SK-N-SH (cell line): ENCODE results near the gene SCAPER. TPM values are rescaled to one million over a fixed set of nuclear protein-coding genes. Genes with fewer than 3 reads are reported as not detected.

Experiments used
- CTCF ChIA-PET: fragments of 300-600, 350-600 bp; formaldehyde crosslinking; extraction: SDS; loops from one replicate; lab custom pipeline; 2021; lab: Yijun Ruan, JAX
- POLR2A ChIA-PET: fragments of 350-600 bp; sonication (Branson Sonifier 250); formaldehyde crosslinking; extraction: SDS; loops from one replicate; lab custom pipeline; 2020; ENCODE audit warnings: antibody characterized with exemption, inconsistent platforms; lab: Yijun Ruan, JAX
- DNase-seq: peaks from one replicate; pipeline ENCODE4 v3.0.0; 2012
- H2AFZ ChIP-seq: fragments of 200-600 bp; sonication (generic); 2 replicates; pipeline ENCODE4 v1.8.1; 2016; ENCODE audit warnings: antibody characterized with exemption, mild to moderate bottlenecking, low read depth
- H3F3A ChIP-seq: fragments of 200-600 bp; sonication (generic); replicated peaks from 2 replicates; pipeline ENCODE3; 2016; ENCODE audit warnings: antibody characterized with exemption, mild to moderate bottlenecking; ENCODE audit not compliant: insufficient read depth
- H3K27ac ChIP-seq, 2 experiments: fragments of 200-500 bp in 1 of 2; fragments of 200-600 bp in 1 of 2; sonication (Bioruptor generic) in 1 of 2; sonication (generic), shearing (Covaris generic) in 1 of 2; 2 replicates each; pipeline versions ENCODE4 v1.5.1 to v1.6.1; 2014 to 2016; ENCODE audit warnings: low read depth in 2 of 2, inconsistent platforms in 1 of 2, low read length in 1 of 2, mild to moderate bottlenecking in 1 of 2, mixed read lengths in 1 of 2
- H3K27me3 ChIP-seq: fragments of 200-600 bp; sonication (generic), shearing (Covaris generic); 2 replicates; pipeline ENCODE4 v1.6.1; 2016; ENCODE audit warnings: mixed run types; ENCODE audit not compliant: insufficient read depth
- H3K36me3 ChIP-seq, 2 experiments: fragments of 200-500 bp in 1 of 2; fragments of 200-600 bp in 1 of 2; sonication (Bioruptor generic) in 1 of 2; sonication (generic) in 1 of 2; replicated peaks in 1 of 2; 2 replicates each; pipeline versions ENCODE3 to v1.5.1; 2014 to 2016; ENCODE audit warnings: low read length in 1 of 2, mild to moderate bottlenecking in 1 of 2; ENCODE audit not compliant: insufficient read depth in 2 of 2, control insufficient read depth in 1 of 2
- H3K4me1 ChIP-seq, 2 experiments: fragments of 200-500 bp in 1 of 2; fragments of 200-600 bp in 1 of 2; sonication (Bioruptor generic) in 1 of 2; sonication (generic), shearing (Covaris generic) in 1 of 2; 2 replicates each; pipeline versions ENCODE4 v1.5.1 to v1.6.1; 2014 to 2016; ENCODE audit warnings: low read depth in 1 of 2, low read length in 1 of 2, mixed run types in 1 of 2; ENCODE audit not compliant: insufficient read depth in 2 of 2, control insufficient read depth in 1 of 2
- H3K4me2 ChIP-seq: fragments of 200-600 bp; sonication (generic), shearing (Covaris generic); 2 replicates; pipeline ENCODE4 v1.6.1; 2017; ENCODE audit warnings: mixed run types
- H3K4me3 ChIP-seq, 2 experiments: fragments of 200-500 bp in 1 of 2; fragments of 200-600 bp in 1 of 2; sonication (Bioruptor generic) in 1 of 2; sonication (generic), shearing (Covaris generic) in 1 of 2; 2 replicates each; pipeline versions ENCODE4 v1.5.1 to v1.8.1; 2014 to 2016; ENCODE audit warnings: low read depth in 2 of 2, inconsistent platforms in 1 of 2, low read length in 1 of 2, mild to moderate bottlenecking in 1 of 2, mixed read lengths in 1 of 2, moderate library complexity in 1 of 2
- H3K79me2 ChIP-seq: fragments of 200-600 bp; sonication (generic); 2 replicates; pipeline ENCODE4 v1.8.1; 2017; ENCODE audit warnings: mild to moderate bottlenecking; ENCODE audit not compliant: insufficient read depth
- H3K9ac ChIP-seq: fragments of 200-600 bp; sonication (generic); 2 replicates; pipeline ENCODE4 v1.6.1; 2017; ENCODE audit warnings: mixed run types
- H3K9me2 ChIP-seq: fragments of 200-600 bp; sonication (generic); 2 replicates; pipeline ENCODE4 v1.6.1; 2017; ENCODE audit warnings: mixed run types
- H3K9me3 ChIP-seq: fragments of 200-600 bp; sonication (generic); 2 replicates; pipeline ENCODE4 v1.6.1; 2017; ENCODE audit warnings: mixed run types, mild to moderate bottlenecking, moderate library complexity
- H4K20me1 ChIP-seq: fragments of 200-600 bp; sonication (generic); 2 replicates; pipeline ENCODE4 v1.6.1; 2017; ENCODE audit warnings: mild to moderate bottlenecking, mixed run types; ENCODE audit not compliant: insufficient read depth
- ELF1 ChIP-seq: IDR thresholded peaks from 2 replicates; pipeline ENCODE4 v1.4.0; 2012
- EP300 ChIP-seq, 2 experiments: IDR thresholded peaks; 2 replicates each; pipeline versions ENCODE4 v1.4.0 to v1.6.1; 2012; ENCODE audit warnings: borderline replicate concordance in 1 of 2, low read depth in 1 of 2, low read length in 1 of 2
- EZH2phosphoT487 ChIP-seq: fragments of 200-600 bp; sonication (generic); IDR thresholded peaks from 2 replicates; pipeline ENCODE4 v1.6.1; 2017; ENCODE audit warnings: low read depth, mixed run types, mild to moderate bottlenecking, antibody characterized with exemption, moderate library complexity, borderline replicate concordance
- FOSL2 ChIP-seq: IDR thresholded peaks from 2 replicates; pipeline ENCODE4 v1.4.0; 2012; ENCODE audit warnings: low read depth, mild to moderate bottlenecking, moderate library complexity, borderline replicate concordance
- FOXJ3 ChIP-seq: sonication (generic); formaldehyde crosslinking; IDR thresholded peaks from 2 replicates; pipeline ENCODE4 v1.5.1; 2020; ENCODE audit warnings: mild to moderate bottlenecking, missing genetic modification reagents
- FOXM1 ChIP-seq: IDR thresholded peaks from 2 replicates; pipeline ENCODE4 v1.4.0; 2012; ENCODE audit warnings: low read depth, mild to moderate bottlenecking
- GABPA ChIP-seq: IDR thresholded peaks from 2 replicates; pipeline ENCODE4 v1.4.0; 2012; ENCODE audit warnings: low read depth, mild to moderate bottlenecking
- JUND ChIP-seq: IDR thresholded peaks from 2 replicates; pipeline ENCODE4 v1.4.0; 2012
- MEF2A ChIP-seq: IDR thresholded peaks from 2 replicates; pipeline ENCODE4 v1.4.0; 2012; ENCODE audit warnings: low read depth, borderline replicate concordance
- MXI1 ChIP-seq: IDR thresholded peaks from 2 replicates; pipeline ENCODE4 v1.6.1; 2012; ENCODE audit warnings: mild to moderate bottlenecking, low read depth, low read length, improper control_type of control experiment
- NFIC ChIP-seq: IDR thresholded peaks from 2 replicates; pipeline ENCODE4 v1.4.0; 2012; ENCODE audit warnings: borderline replicate concordance
- NRF1 ChIP-seq: IDR thresholded peaks from 2 replicates; pipeline ENCODE4 v1.6.1; 2012; ENCODE audit warnings: low read depth, mild to moderate bottlenecking, low read length
- POLR2AphosphoS5 ChIP-seq: IDR thresholded peaks from 2 replicates; pipeline ENCODE4 v1.6.1; 2012; ENCODE audit warnings: low read depth, low read length
- RAD21 ChIP-seq: IDR thresholded peaks from 2 replicates; pipeline ENCODE4 v1.6.1; 2012; ENCODE audit warnings: mild to moderate bottlenecking, low read length
- RCOR1 ChIP-seq: fragments of 150-350 bp; IDR thresholded peaks from 2 replicates; pipeline ENCODE4 v1.6.1; 2017; ENCODE audit warnings: antibody characterized with exemption, low read length
- RFX5 ChIP-seq: IDR thresholded peaks from 2 replicates; pipeline ENCODE4 v1.6.1; 2012; ENCODE audit warnings: mild to moderate bottlenecking, improper control_type of control experiment, low read length
- SIN3A ChIP-seq: IDR thresholded peaks from 2 replicates; pipeline ENCODE4 v1.6.1; 2012; ENCODE audit warnings: low read depth, mild to moderate bottlenecking, low read length, moderate library complexity, borderline replicate concordance
- SMC3 ChIP-seq: IDR thresholded peaks from 2 replicates; pipeline ENCODE4 v1.6.1; 2012; ENCODE audit warnings: low read depth, low read length, improper control_type of control experiment
- TAF1 ChIP-seq: IDR thresholded peaks from 2 replicates; pipeline ENCODE4 v1.6.1; 2012; ENCODE audit warnings: low read depth, mild to moderate bottlenecking, low read length, moderate library complexity, borderline replicate concordance
- TCF12 ChIP-seq: IDR thresholded peaks from 2 replicates; pipeline ENCODE4 v1.4.0; 2012
- TEAD4 ChIP-seq: IDR thresholded peaks from 2 replicates; pipeline ENCODE4 v1.4.0; 2012; ENCODE audit warnings: mild to moderate bottlenecking, borderline replicate concordance; ENCODE audit not compliant: insufficient read depth
- USF1 ChIP-seq: IDR thresholded peaks from 2 replicates; pipeline ENCODE4 v1.4.0; 2012; ENCODE audit warnings: low read depth, borderline replicate concordance
- YY1 ChIP-seq: IDR thresholded peaks from 2 replicates; pipeline ENCODE4 v1.4.0; 2012; ENCODE audit warnings: low read depth, mild to moderate bottlenecking
- WGBS: methylation state at CpG from one replicate; pipeline ENCODE4 v1.1.6; 2017; ENCODE audit warnings: low lambda C conversion rate; 5-methylcytosine and 5-hydroxymethylcytosine counted together
- polyA plus RNA-seq, 3 experiments: library from polyadenylated mRNA; depleted of rRNA; stranded (reverse); fragments of >200 nt; gene quantifications; 2 replicates each; pipeline ENCODE4 v1.2.3, GENCODE V29; 2012
- TF ChIP-seq, protein P1 (sequence below): fragments of 150-350 bp; IDR thresholded peaks from 2 replicates; pipeline ENCODE4 v1.6.1; 2016; ENCODE audit warnings: mild to moderate bottlenecking, low read depth, low read length
- TF ChIP-seq, protein P2 (sequence below): fragments of 200-600 bp; sonication (generic); IDR thresholded peaks from 2 replicates; pipeline ENCODE4 v1.6.1; 2017; ENCODE audit warnings: antibody characterized with exemption, mild to moderate bottlenecking, moderate library complexity
- TF ChIP-seq, protein P3 (sequence below): IDR thresholded peaks from 2 replicates; pipeline ENCODE4 v1.4.0; 2012; ENCODE audit warnings: low read depth
- TF ChIP-seq, protein P4 (sequence below): fragments of 150-350 bp; IDR thresholded peaks from 2 replicates; pipeline ENCODE4 v1.6.1; 2017; ENCODE audit warnings: antibody characterized with exemption, low read length, low read depth, borderline replicate concordance

Gene SCAPER
- polyA plus RNA-seq, 1 of the 3 experiments (the other 2 are of a cell fraction), result 1.8 TPM

DNA sequence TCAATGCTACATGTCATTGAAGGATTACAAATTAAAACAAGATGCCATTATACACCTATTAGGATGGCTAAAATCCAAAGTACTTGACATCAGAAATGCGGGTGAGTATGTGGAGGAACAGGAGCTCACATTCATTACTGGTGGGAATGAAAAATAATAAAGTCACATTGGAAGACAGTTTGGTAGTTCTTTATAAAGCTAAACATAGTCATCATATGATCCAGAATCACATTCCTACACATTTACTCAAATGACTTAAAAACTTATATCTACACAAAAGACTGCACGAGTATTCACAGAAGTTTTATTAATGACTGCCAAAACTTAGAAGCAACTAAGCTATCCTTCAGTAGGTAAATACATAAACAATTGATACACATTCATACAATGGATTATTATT is 421.4 kb downstream of the SCAPER start:
- Histone ChIP-seq H3K9me2 (no peaks in the 10 kb centered on the region), H3F3A (no peaks in the 10 kb centered on the region), H3K9ac (no peak overlapping the region), H3K4me1 (no peaks in the 10 kb centered on the region), H3K27me3 (no peaks in the 10 kb centered on the region), H3K27ac (no peak overlapping the region), H3K79me2 (no peaks in the 10 kb centered on the region), H3K4me2 (no peak overlapping the region), H3K4me3 (no peak overlapping the region), H4K20me1 (no peaks in the 10 kb centered on the region), H2AFZ (no peak overlapping the region), H3K9me3 (no peaks in the 10 kb centered on the region), H3K36me3 (no peaks in the 10 kb centered on the region)
- ChIA-PET CTCF (no interaction called here), POLR2A (no interaction called here)
- TF ChIP-seq GABPA, result no peak
- no peak for TF ChIP-seq NRF1
- TF ChIP-seq, protein P1, sequence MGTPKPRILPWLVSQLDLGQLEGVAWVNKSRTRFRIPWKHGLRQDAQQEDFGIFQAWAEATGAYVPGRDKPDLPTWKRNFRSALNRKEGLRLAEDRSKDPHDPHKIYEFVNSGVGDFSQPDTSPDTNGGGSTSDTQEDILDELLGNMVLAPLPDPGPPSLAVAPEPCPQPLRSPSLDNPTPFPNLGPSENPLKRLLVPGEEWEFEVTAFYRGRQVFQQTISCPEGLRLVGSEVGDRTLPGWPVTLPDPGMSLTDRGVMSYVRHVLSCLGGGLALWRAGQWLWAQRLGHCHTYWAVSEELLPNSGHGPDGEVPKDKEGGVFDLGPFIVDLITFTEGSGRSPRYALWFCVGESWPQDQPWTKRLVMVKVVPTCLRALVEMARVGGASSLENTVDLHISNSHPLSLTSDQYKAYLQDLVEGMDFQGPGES, result no peak
- no peak for TF ChIP-seq POLR2AphosphoS5
- TF ChIP-seq TEAD4, result no peak
- TF ChIP-seq FOXJ3 (CRISPR knock-in tag), result no peak
- TF ChIP-seq JUND, result no peak
- TF ChIP-seq SIN3A, result no peak
- TF ChIP-seq YY1, result no peak
- TF ChIP-seq, protein P2, sequence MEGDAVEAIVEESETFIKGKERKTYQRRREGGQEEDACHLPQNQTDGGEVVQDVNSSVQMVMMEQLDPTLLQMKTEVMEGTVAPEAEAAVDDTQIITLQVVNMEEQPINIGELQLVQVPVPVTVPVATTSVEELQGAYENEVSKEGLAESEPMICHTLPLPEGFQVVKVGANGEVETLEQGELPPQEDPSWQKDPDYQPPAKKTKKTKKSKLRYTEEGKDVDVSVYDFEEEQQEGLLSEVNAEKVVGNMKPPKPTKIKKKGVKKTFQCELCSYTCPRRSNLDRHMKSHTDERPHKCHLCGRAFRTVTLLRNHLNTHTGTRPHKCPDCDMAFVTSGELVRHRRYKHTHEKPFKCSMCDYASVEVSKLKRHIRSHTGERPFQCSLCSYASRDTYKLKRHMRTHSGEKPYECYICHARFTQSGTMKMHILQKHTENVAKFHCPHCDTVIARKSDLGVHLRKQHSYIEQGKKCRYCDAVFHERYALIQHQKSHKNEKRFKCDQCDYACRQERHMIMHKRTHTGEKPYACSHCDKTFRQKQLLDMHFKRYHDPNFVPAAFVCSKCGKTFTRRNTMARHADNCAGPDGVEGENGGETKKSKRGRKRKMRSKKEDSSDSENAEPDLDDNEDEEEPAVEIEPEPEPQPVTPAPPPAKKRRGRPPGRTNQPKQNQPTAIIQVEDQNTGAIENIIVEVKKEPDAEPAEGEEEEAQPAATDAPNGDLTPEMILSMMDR, result no peak
- TF ChIP-seq, protein P3, sequence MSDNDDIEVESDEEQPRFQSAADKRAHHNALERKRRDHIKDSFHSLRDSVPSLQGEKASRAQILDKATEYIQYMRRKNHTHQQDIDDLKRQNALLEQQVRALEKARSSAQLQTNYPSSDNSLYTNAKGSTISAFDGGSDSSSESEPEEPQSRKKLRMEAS, result no peak
- no peak for TF ChIP-seq ELF1
- TF ChIP-seq FOSL2, result no peak
- no peak for TF ChIP-seq MEF2A
- TF ChIP-seq SMC3, result no peak
- no peak for TF ChIP-seq TAF1
- TF ChIP-seq RFX5, result no peak
- no peak for DNase-seq
- 92% methylated on average over 2 of the region's 2 CpGs for WGBS

- Histone ChIP-seq H3K4me2 (no peak overlapping the region), H3K4me1 (no peaks in the 10 kb centered on the region), H3K79me2 (no peaks in the 10 kb centered on the region), H3F3A (no peaks in the 10 kb centered on the region), H2AFZ (no peak overlapping the region), H4K20me1 (no peaks in the 10 kb centered on the region), H3K9me3 (no peaks in the 10 kb centered on the region), H3K9ac (no peak overlapping the region), H3K9me2 (no peaks in the 10 kb centered on the region), H3K27ac (no peak overlapping the region), H3K4me3 (no peak overlapping the region), H3K36me3 (no peaks in the 10 kb centered on the region), H3K27me3 (no peaks in the 10 kb centered on the region)
- ChIA-PET CTCF (no interaction called here), POLR2A (no interaction called here)
- DNase-seq, result no peak
- 94% methylated on average over 1 of the region's 1 CpG for WGBS
- TF ChIP-seq FOXM1 (no peak), RCOR1 (no peak), TAF1 (no peak), MEF2A (no peak), TCF12 (no peak), TEAD4 (no peak), EZH2phosphoT487 (no peak), POLR2AphosphoS5 (no peak), ELF1 (no peak), RAD21 (no peak), JUND (no peak), NRF1 (no peak), EP300 (IDR thresholded peaks at IDR 0.05; ENCODE audit: borderline replicate concordance in 1 of 2, low read depth in 1 of 2, low read length in 1 of 2) (no peak), NFIC (no peak), USF1 (no peak), GABPA (no peak), MXI1 (no peak)
- TF ChIP-seq, protein P4, sequence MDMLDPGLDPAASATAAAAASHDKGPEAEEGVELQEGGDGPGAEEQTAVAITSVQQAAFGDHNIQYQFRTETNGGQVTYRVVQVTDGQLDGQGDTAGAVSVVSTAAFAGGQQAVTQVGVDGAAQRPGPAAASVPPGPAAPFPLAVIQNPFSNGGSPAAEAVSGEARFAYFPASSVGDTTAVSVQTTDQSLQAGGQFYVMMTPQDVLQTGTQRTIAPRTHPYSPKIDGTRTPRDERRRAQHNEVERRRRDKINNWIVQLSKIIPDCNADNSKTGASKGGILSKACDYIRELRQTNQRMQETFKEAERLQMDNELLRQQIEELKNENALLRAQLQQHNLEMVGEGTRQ, result no peak
These were observed 422.1 kb downstream of the SCAPER start for GRCh38 chr15:76483018-76483417.
